ENCODE data around the gene CFTR. TPM values are rescaled to one million over a fixed set of nuclear protein-coding genes. Genes with fewer than 3 reads are reported as not detected.

The CFTR gene
- total and polyA plus RNA-seq, 9 of the 15 experiments (the other 6 are each of a cell fraction or from before 2014, with no cell fraction given), result 0.20 TPM; not detected in 8

DNA sequence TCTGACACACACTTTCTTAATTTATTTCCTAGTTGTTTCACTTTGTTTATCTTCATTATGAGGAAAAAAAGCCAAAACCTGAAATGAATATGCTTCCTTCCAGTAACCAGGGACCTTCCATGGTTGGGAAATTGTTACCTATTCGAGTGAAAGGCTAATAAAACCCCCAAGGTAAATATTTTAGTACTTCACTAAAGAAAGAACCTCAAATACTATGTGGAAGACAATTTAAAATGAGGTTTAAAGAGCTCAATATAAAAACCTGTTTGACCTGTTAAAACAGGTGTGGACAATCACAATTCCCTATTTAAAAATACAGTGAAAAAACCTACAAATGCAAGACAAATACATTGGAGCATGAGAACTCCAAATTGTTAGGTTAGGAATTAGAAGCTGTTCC, 192.6 kb downstream of the CFTR start (continued):
- TF ChIP-seq ZNF311 (CRISPR knock-in tag; IDR thresholded peaks at IDR 0.05) (no peak), HMG20B (CRISPR knock-in tag; IDR thresholded peaks at IDR 0.05) (no peak), ZNF695 (CRISPR knock-in tag; IDR thresholded peaks at IDR 0.05) (no peak), NBN (IDR thresholded peaks at IDR 0.05; ENCODE audit: low read depth) (no peak)
- TF ChIP-seq, protein P1, sequence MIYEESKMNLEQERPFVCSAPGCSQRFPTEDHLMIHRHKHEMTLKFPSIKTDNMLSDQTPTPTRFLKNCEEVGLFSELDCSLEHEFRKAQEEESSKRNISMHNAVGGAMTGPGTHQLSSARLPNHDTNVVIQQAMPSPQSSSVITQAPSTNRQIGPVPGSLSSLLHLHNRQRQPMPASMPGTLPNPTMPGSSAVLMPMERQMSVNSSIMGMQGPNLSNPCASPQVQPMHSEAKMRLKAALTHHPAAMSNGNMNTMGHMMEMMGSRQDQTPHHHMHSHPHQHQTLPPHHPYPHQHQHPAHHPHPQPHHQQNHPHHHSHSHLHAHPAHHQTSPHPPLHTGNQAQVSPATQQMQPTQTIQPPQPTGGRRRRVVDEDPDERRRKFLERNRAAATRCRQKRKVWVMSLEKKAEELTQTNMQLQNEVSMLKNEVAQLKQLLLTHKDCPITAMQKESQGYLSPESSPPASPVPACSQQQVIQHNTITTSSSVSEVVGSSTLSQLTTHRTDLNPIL (CRISPR knock-in tag; IDR thresholded peaks at IDR 0.05), result no peak
- TF ChIP-seq, protein P2, sequence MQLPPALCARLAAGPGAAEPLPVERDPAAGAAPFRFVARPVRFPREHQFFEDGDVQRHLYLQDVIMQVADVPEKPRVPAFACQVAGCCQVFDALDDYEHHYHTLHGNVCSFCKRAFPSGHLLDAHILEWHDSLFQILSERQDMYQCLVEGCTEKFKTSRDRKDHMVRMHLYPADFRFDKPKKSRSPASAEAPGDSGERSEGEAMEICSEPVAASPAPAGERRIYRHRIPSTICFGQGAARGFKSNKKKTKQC (CRISPR knock-in tag; IDR thresholded peaks at IDR 0.05), result no peak

DNA sequence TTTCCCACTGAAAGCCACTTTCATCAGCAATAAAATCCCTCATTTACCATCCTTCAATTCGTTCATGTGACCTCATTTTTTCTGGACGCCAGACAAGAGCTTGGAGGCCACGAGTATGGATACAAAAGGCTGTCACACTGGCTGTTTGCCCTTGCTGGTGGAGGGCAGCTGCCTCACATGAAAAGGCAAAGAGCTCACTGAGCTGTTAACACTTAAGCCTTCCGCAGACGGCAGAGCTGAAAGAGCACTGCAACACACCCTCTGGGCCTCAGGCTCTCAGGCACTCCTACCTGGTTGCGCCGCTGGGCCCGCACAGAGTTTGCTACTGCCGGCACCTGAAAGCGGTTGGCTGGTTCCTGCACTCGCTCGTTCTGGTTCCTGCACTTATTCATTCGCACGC, 193.5 kb downstream of the CFTR start:
- peaks cover 0 to 6% of the 10 kb centered on the region in 2 experiments; a peak in 2 of 5 replicates for H3K27me3 ChIP-seq (ENCODE audit: control insufficient read depth in 2 of 2, insufficient read depth in 2 of 2, low read length in 2 of 2)
- ATAC-seq (peak; percentile 61), FAIRE-seq (no peak), DNase-seq (ENCODE audit: extremely low read depth in 1 of 4, low spot score in 3 of 4) (no peak)
- H3K36me3 ChIP-seq (ENCODE audit: control insufficient read depth, insufficient read depth, low read length), result no peaks in the 10 kb centered on the region
- H3K9me3 ChIP-seq (replicated peaks; ENCODE audit: control insufficient read depth, insufficient read depth, low read depth, low read length), result no peaks in the 10 kb centered on the region
- peak overlapping the region; percentile 29; the same call in 1 of the 2 replicates for H2AFZ ChIP-seq (ENCODE audit: low read depth, low read length)
- ChIA-PET CTCF (ENCODE audit: low intra/inter-chr PET ratio) (interaction anchor here (0.9 kb wide), 1 partner anchor 274 kb away, joined by 3 read pairs; no protein-coding TSS in a partner anchor), POLR2A (interaction anchor here (1.0 kb wide), 1 partner anchor 12 kb away, joined by 3 read pairs; no protein-coding TSS in a partner anchor)
- no peaks in the 10 kb centered on the region for H3K9me1 ChIP-seq (ENCODE audit: control insufficient read depth, insufficient read depth, low read length)
- WGBS (ENCODE audit: insufficient coverage, low coverage, missing lambda C conversion rate), result 6% methylated on average over 14 of the region's 14 CpGs
- H3K9ac ChIP-seq (ENCODE audit: insufficient read depth in 1 of 2, low read depth in 2 of 2, low read length in 2 of 2), result no peak overlapping the region
- peaks cover 0 to 2% of the 10 kb centered on the region in 2 experiments; a peak in 2 of 5 replicates for H3K4me1 ChIP-seq (replicated peaks in 1 of 2; ENCODE audit: control insufficient read depth in 2 of 2, insufficient read depth in 2 of 2, low read length in 2 of 2)
- H3K27ac ChIP-seq (ENCODE audit: extremely low read depth, low read depth, low read length), result no peak overlapping the region
- in situ Hi-C loops (cut with MboI), result no loop called here
- BruUV-seq (replicated peaks), result no TSS peak
- no peak overlapping the region for H3K4me2 ChIP-seq (ENCODE audit: insufficient read depth, low read length)
- H3K79me2 ChIP-seq (ENCODE audit: control insufficient read depth, insufficient read depth, low read length), result no peaks in the 10 kb centered on the region
- no peak overlapping the region for H3K4me3 ChIP-seq
- intact Hi-C loops (cut with micrococcal nuclease), result loop anchor here (10.0 kb wide), 1 partner anchor 431 kb away; no protein-coding TSS in a partner anchor
- no peaks in the 10 kb centered on the region for H4K20me1 ChIP-seq (replicated peaks; ENCODE audit: control insufficient read depth, insufficient read depth, low read length)
- TF ChIP-seq DNMT1 (IDR thresholded peaks at IDR 0.05) (no peak), MCM7 (IDR thresholded peaks at IDR 0.05) (no peak), NCOR1 (IDR thresholded peaks at IDR 0.05) (no peak), SP1 (CRISPR knock-in tag; IDR thresholded peaks at IDR 0.05) (no peak), HNRNPLL (IDR thresholded peaks at IDR 0.05; ENCODE audit: low read depth, low read length, poor library complexity, severe bottlenecking) (no peak), STAT5B (CRISPR knock-in tag; IDR thresholded peaks at IDR 0.05) (no peak), FOXA1 (IDR thresholded peaks at IDR 0.05; ENCODE audit: borderline replicate concordance) (no peak), ZNF644 (tag; IDR thresholded peaks at IDR 0.05; ENCODE audit: low read depth) (no peak), RBM39 (optimal IDR thresholded peaks at IDR 0.05; ENCODE audit: low read depth, low read length) (no peak), HMG20B (CRISPR knock-in tag; IDR thresholded peaks at IDR 0.05) (no peak), ELF2 (CRISPR knock-in tag; IDR thresholded peaks at IDR 0.05) (no peak), CAMTA2 (CRISPR knock-in tag; conservative IDR thresholded peaks at IDR 0.05) (no peak), ZNF76 (CRISPR knock-in tag; IDR thresholded peaks at IDR 0.05; ENCODE audit: borderline replicate concordance) (no peak), BHLHE40 (IDR thresholded peaks at IDR 0.05; ENCODE audit: low read length) (no peak)
- TF ChIP-seq, protein P3, sequence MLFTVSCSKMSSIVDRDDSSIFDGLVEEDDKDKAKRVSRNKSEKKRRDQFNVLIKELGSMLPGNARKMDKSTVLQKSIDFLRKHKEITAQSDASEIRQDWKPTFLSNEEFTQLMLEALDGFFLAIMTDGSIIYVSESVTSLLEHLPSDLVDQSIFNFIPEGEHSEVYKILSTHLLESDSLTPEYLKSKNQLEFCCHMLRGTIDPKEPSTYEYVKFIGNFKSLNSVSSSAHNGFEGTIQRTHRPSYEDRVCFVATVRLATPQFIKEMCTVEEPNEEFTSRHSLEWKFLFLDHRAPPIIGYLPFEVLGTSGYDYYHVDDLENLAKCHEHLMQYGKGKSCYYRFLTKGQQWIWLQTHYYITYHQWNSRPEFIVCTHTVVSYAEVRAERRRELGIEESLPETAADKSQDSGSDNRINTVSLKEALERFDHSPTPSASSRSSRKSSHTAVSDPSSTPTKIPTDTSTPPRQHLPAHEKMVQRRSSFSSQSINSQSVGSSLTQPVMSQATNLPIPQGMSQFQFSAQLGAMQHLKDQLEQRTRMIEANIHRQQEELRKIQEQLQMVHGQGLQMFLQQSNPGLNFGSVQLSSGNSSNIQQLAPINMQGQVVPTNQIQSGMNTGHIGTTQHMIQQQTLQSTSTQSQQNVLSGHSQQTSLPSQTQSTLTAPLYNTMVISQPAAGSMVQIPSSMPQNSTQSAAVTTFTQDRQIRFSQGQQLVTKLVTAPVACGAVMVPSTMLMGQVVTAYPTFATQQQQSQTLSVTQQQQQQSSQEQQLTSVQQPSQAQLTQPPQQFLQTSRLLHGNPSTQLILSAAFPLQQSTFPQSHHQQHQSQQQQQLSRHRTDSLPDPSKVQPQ (CRISPR knock-in tag; IDR thresholded peaks at IDR 0.05; ENCODE audit: borderline replicate concordance), result no peak
